Stimulated activated CD8-positive, alpha-beta memory T cell treated with anti-CD3 and anti-CD28 coated beads, Interleukin-15, amount 100 ng/mL, for 48 hours (primary cell): ENCODE data around the gene MARVELD2.
"Not testable (repeated sequence)": the region's sequence is repeated elsewhere in the genome, so short reads cannot be mapped to it uniquely, and the experiment has no call there.

Experiments used
- DNase-seq, 2 donors: peaks; one replicate each; pipeline ENCODE4 v3.0.0-alpha.2; 2020; ENCODE audit warnings: low read depth in 2 of 2

Gene MARVELD2

GRCh38 chr5:69414885-69415583, at the start of gene MARVELD2:
MARVELD2 (plus strand) TSS chr5:69415116; CDS start chr5:69419386, 4,270 bp downstream.
- peak; percentile 5 to 32 for DNase-seq

GRCh38 chr5:69367697-69368279, 47.1 kb upstream of the MARVELD2 start:
- no peak for DNase-seq

GRCh38 chr5:69368458-69369339, 46.2 kb upstream of the MARVELD2 start:
- DNase-seq, result no peak

- DNase-seq, result peak; percentile 86 to 90
These were observed 45.4 kb upstream of the MARVELD2 start, which contains the start of the genes AK6, RAD17 and TAF9 for GRCh38 chr5:69369340-69370121. AK6 (minus strand) TSS chr5:69369520; CDS start chr5:69369490, 30 bp downstream. RAD17 (plus strand) TSS chr5:69369818; CDS start chr5:69372209, 2,391 bp downstream. TAF9 (minus strand) TSS chr5:69369520; CDS start chr5:69365737, 3,783 bp downstream.

- not testable (repeated sequence) for DNase-seq
These were observed 44.6 kb upstream of the MARVELD2 start for GRCh38 chr5:69370335-69370734.

- DNase-seq, result no peak
These were observed 42.5 kb upstream of the MARVELD2 start for GRCh38 chr5:69372394-69372793.

GRCh38 chr5:69374911-69375446, 39.9 kb upstream of the MARVELD2 start:
- DNase-seq, result no peak

- no peak for DNase-seq
These were observed 36.5 kb upstream of the MARVELD2 start for GRCh38 chr5:69378376-69378775.

- no peak for DNase-seq
These were observed 10.1 kb upstream of the MARVELD2 start for GRCh38 chr5:69404659-69405330.

GRCh38 chr5:69415584-69415958, 655 bp downstream of the MARVELD2 start:
- DNase-seq, result no peak

- DNase-seq, result no peak
These were observed 1.3 kb downstream of the MARVELD2 start for GRCh38 chr5:69416180-69416579.

GRCh38 chr5:69416699-69417098, 1.8 kb downstream of the MARVELD2 start:
- no peak for DNase-seq

GRCh38 chr5:69418554-69418953, 3.6 kb downstream of the MARVELD2 start:
- DNase-seq, result no peak

GRCh38 chr5:69431424-69432303, 16.7 kb downstream of the MARVELD2 start:
- DNase-seq, result no peak

GRCh38 chr5:69432412-69433206, 17.7 kb downstream of the MARVELD2 start:
- no peak for DNase-seq

- DNase-seq, result not testable (repeated sequence)
These were observed 20.5 kb downstream of the MARVELD2 start for GRCh38 chr5:69435276-69435884.

GRCh38 chr5:69444127-69444754, 29.3 kb downstream of the MARVELD2 start:
- no peak for DNase-seq

GRCh38 chr5:69449511-69449910, 34.6 kb downstream of the MARVELD2 start:
- no peak for DNase-seq
